Activated CD8-positive, alpha-beta memory T cell treated with anti-CD3 and anti-CD28 coated beads for 1 hour (primary cell): Measurements from ENCODE around the gene ITCH.
"Not testable (repeated sequence)": the region's sequence is repeated elsewhere in the genome, so short reads cannot be mapped to it uniquely, and the experiment has no call there.

Experiments used
- DNase-seq, 2 donors: peaks; one replicate each; pipeline ENCODE4 v3.0.0-alpha.2; 2020; ENCODE audit warnings: low read depth in 1 of 2; ENCODE audit errors: extremely low read depth in 1 of 2

Gene ITCH

GRCh38 chr20:34497596-34497995 lies 134.5 kb downstream of the ITCH start:
- not testable (repeated sequence) for DNase-seq

- no peak for DNase-seq
Observed at GRCh38 chr20:34500823-34501222, 137.8 kb downstream of the ITCH start.

GRCh38 chr20:34506480-34506879 lies 143.4 kb downstream of the ITCH start:
- DNase-seq: no peak

- DNase-seq: no peak
Observed at GRCh38 chr20:34507702-34508413, 144.8 kb downstream of the ITCH start.

- no peak for DNase-seq
Observed at GRCh38 chr20:34510575-34510974, 147.5 kb downstream of the ITCH start.

- no peak for DNase-seq
Observed at GRCh38 chr20:34511891-34512265, 148.8 kb downstream of the ITCH start.

- no peak for DNase-seq
Observed at GRCh38 chr20:34512266-34512954, 149.3 kb downstream of the ITCH start.

GRCh38 chr20:34512955-34513419 lies 149.9 kb downstream of the ITCH start:
- DNase-seq: no peak

GRCh38 chr20:34514034-34514433 lies 151.0 kb downstream of the ITCH start:
- not testable (repeated sequence) for DNase-seq

- DNase-seq: no peak
Observed at GRCh38 chr20:34514897-34515483, 151.9 kb downstream of the ITCH start.

GRCh38 chr20:34515484-34516246 lies 152.6 kb downstream of the ITCH start:
- DNase-seq: peak in 1 of 2 donors; percentile 48

- peak; percentile 91 to 92 for DNase-seq
Observed at GRCh38 chr20:34516247-34517113, 153.4 kb downstream of the ITCH start, which contains the start of gene DYNLRB1. TSS of gene DYNLRB1 (plus strand) at chr20:34516422. CDS start at chr20:34516459, 37 bp downstream.

GRCh38 chr20:34517114-34517505 lies 154.0 kb downstream of the ITCH start:
- DNase-seq: no peak

- not testable (repeated sequence) for DNase-seq
Observed at GRCh38 chr20:34518863-34519262, 155.8 kb downstream of the ITCH start.

- not testable (repeated sequence) for DNase-seq
Observed at GRCh38 chr20:34519841-34520240, 156.8 kb downstream of the ITCH start.

GRCh38 chr20:34522969-34523871 lies 160.1 kb downstream of the ITCH start:
- peak in 1 of 2 donors; percentile 29 for DNase-seq

GRCh38 chr20:34524426-34524825 lies 161.4 kb downstream of the ITCH start:
- no peak for DNase-seq

- no peak for DNase-seq
Observed at GRCh38 chr20:34525342-34525708, 162.3 kb downstream of the ITCH start.
